GM18511 (cell line): ENCODE results near the gene ZNF699.
"Not testable (repeated sequence)": the region's sequence is repeated elsewhere in the genome, so short reads cannot be mapped to it uniquely, and the experiment has no call there.

ENCODE experiments used
- ATAC-seq: cut with Tn5 transposase; IDR thresholded peaks from one replicate; pipeline ENCODE4 v1.9.1; 2021; ENCODE audit warnings: mild to moderate bottlenecking, moderate library complexity; ENCODE audit not compliant: unreplicated experiment

ZNF699 gene

DNA sequence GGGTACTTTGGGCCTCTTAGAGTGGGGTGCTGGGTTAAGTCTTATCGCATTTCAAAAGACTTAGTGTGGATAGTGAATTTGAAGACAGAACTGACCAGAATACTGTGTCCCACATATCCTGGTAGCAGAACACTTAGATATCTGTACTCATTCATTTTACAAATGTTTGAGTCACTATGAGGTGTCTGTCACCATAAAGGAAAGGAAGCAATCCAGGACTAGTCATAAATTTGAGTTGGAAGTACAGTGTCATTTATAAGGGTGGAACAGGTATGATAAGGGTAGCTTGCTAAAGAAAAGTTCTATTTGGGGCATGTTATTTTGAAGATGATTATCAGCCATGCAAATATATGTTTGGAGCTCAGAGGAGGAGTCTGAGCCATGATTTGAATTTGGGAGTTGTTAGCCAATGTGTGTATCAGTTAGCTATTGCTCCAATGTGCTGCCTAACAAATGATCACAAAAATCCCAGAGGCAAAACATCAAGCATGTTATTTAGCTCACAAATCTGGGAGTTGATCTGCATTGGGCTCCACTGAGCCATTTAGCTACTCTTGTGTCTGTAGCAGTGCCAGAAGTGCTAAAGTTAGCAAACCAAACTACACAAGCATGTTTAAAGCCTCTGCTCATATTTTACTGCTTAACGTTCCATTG lies 20.3 kb downstream of the ZNF699 start:
- ATAC-seq: no peak

DNA sequence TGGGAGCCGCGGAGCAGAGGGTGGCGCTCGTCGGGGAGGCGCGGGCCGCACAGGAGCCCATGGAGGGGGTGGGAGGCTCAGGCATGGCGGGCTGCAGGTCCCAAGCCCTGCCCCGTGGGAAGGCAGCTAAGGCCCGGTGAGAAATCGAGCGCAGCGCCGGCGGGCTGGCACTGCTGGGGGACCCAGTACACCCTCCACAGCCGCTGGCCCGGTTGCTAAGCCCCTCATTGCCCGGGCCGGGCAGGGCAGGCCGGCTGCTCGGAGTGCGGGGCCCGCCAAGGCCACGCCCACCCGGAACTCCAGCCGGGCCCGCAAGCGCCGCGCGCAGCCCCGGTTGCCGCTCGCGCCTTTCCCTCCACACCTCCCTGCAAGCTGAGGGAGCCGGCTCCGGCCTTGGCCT lies 26.2 kb downstream of the ZNF699 start:
- ATAC-seq: not testable (repeated sequence)

DNA sequence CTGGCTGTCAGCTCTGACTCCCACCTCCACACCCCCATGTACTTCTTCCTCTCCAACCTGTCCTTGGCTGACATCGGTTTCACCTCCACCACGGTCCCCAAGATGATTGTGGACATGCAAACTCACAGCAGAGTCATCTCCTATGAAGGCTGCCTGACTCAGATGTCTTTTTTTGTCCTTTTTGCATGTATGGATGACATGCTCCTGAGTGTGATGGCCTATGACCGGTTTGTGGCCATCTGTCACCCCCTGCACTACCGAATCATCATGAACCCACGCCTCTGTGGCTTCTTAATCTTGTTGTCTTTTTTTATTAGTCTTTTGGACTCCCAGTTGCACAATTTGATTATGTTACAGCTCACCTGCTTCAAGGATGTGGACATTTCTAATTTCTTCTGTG lies 58.4 kb downstream of the ZNF699 start:
- no peak for ATAC-seq

DNA sequence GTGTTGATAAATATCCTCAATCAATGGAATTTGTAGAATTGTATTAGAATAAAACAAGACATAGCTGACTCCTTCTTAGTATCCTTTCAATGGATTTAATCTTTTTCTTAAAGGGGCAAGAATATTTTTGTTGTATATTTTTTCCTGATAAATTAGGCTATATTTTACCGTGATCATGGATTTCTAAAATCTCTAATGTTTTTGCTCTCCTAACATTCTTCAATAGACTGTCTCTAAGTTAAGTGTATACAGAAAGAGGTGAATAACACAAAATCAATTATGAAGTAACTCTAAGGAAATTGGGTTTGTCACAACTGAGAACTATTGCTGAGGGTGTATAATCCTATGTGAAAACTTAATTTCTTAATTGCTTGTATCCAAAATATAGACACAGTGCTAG lies 59.0 kb downstream of the ZNF699 start, which contains the start of gene OR7E24:
Gene OR7E24 (plus strand): TSS at position 301 of the 400 bp plus-strand sequence. CDS start 114 bp downstream, outside the sequence.
- no peak for ATAC-seq
